ENCODE data around the gene TMC8. TPM values are rescaled to one million over a fixed set of nuclear protein-coding genes. Genes with fewer than 3 reads are reported as not detected.
"Not testable (repeated sequence)": the region's sequence is repeated elsewhere in the genome, so short reads cannot be mapped to it uniquely, and the experiment has no call there.

Gene TMC8, protein sequence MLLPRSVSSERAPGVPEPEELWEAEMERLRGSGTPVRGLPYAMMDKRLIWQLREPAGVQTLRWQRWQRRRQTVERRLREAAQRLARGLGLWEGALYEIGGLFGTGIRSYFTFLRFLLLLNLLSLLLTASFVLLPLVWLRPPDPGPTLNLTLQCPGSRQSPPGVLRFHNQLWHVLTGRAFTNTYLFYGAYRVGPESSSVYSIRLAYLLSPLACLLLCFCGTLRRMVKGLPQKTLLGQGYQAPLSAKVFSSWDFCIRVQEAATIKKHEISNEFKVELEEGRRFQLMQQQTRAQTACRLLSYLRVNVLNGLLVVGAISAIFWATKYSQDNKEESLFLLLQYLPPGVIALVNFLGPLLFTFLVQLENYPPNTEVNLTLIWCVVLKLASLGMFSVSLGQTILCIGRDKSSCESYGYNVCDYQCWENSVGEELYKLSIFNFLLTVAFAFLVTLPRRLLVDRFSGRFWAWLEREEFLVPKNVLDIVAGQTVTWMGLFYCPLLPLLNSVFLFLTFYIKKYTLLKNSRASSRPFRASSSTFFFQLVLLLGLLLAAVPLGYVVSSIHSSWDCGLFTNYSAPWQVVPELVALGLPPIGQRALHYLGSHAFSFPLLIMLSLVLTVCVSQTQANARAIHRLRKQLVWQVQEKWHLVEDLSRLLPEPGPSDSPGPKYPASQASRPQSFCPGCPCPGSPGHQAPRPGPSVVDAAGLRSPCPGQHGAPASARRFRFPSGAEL
- 100 to 1,000 TPM; 134 to 140 TPM for total RNA-seq

DNA sequence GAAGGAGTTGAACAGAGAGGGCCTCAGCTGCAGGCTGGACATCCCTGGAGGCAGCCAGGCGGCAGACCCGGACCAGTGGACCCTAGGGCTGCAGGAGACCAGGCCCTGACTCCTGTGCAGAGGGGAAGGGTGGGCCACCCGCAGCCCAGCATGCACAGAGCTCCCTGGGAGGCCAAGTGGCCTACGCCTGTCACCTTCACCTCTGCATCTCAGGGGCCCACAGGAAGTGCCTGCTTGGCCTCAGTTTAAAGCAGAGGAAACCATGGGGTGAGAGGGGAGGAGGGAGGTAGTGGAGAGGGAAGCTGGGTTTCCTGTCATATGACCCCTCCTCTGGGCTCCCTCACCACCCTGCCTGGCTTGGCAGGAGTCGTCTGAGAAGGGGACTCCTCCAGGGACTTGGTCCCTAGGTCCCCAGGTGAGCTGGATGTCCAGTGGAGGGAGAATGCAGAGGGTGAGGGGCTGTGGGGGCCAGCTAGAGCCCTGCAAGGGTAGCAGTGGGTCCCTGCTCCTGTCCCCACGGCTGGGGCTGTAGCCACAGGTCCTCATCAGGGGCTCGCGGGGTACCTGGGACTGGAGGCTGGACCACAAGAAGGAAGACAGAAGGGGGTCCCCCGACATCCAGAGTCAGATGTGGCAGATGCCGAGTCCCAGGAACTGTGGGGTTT lies at the start of gene TMC8:
TSS of gene TMC8 (plus strand) at position 335 of the 665 bp plus-strand sequence. CDS start 818 bp downstream, outside the sequence.
- POLR2A ChIA-PET = interaction anchor here (0.7 to 1.6 kb wide), 6 partner anchors 8 to 172 kb away, joined by 3 to 5 read pairs (median 4); partner anchors contain the start of gene TNRC6C
- CTCF ChIA-PET = interaction anchor here (1.0 to 2.2 kb wide), 8 partner anchors 8 to 45 kb away, joined by 3 to 15 read pairs (median 4); no protein-coding TSS in a partner anchor
- peak; percentile 89 for DNase-seq
- no peaks in the 10 kb centered on the region for H3K9me3 Mint-ChIP-seq
- intact Hi-C loops (cut with micrococcal nuclease) = loop anchor here (1.0 to 5.0 kb wide), 3 partner anchors 10 to 57 kb away; partner anchors contain the start of genes AFMID, SYNGR2 and TK1
- H3K36me3 Mint-ChIP-seq = peaks cover 51% of the 10 kb centered on the region
- peaks cover 51% of the 10 kb centered on the region for H3K4me1 Mint-ChIP-seq (ENCODE audit: low read depth)
- H3K27ac Mint-ChIP-seq = peak within 1 kb of the TSS; percentile 95
- peak within 1 kb of the TSS; percentile 97 for H3K4me3 Mint-ChIP-seq
- no peaks in the 10 kb centered on the region for H3K27me3 Mint-ChIP-seq

DNA sequence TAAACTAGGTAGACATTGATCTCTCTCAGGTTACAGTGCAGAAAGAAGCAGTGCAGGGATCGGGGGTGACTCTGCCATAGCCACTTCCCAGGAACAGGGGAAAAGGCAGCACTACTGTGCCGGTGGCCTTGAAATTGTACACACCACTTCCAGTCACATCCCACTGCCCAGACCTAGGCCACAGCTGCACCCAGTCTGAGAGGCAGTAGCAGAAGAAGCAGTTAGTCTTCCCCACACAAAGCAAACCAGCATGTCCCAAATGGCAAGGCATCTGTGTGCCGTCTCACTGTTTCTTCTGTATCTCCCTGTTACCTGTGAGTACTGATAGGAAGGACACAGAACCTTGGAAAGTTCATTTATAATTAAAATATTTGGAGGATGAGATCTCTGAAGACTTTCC lies 49.0 kb upstream of the TMC8 start:
- Mint-ChIP-seq H3K9me3 (no peaks in the 10 kb centered on the region), H3K4me3 (no peak overlapping the region), H3K27ac (no peak overlapping the region), H3K36me3 (peaks cover 11% of the 10 kb centered on the region), H3K4me1 (ENCODE audit: low read depth) (no peaks in the 10 kb centered on the region), H3K27me3 (no peaks in the 10 kb centered on the region)
- CTCF ChIA-PET = no interaction called here
- no peak for DNase-seq
- intact Hi-C loops (cut with micrococcal nuclease) = no loop called here
- POLR2A ChIA-PET = no interaction called here

DNA sequence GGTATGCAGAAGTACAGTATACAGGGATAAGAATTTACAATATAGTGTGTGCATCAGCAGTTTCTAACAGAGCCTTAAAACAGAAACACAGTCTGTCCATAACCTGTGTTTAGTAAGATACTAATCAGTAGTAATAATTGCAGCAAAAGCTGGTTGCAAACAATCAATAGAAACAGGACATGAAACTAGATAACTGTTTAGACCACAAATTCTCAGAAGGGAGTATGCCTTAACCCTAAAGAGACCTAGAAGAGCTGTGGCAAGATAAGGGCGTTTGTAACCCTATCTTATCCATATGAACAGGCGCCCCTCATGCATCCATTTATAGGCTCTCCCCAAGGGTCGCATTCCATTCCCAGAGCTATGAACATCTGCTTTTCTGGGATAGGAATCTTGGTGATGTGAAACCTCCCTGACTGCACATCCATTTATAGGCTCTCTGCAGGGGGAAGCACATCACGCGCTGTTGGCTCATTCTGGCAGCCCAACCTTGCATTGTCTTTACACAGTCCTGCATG lies 48.2 kb upstream of the TMC8 start:
- DNase-seq; H3K4me3 Mint-ChIP-seq; H3K27me3 Mint-ChIP-seq; H3K9me3 Mint-ChIP-seq; H3K27ac Mint-ChIP-seq; intact Hi-C loops (cut with micrococcal nuclease); H3K4me1 Mint-ChIP-seq (ENCODE audit: low read depth): not testable (repeated sequence)
- ChIA-PET POLR2A (interaction anchor here (1.0 kb wide), 1 partner anchor 87 kb away, joined by 3 read pairs; no protein-coding TSS in a partner anchor), CTCF (interaction anchor here (3.4 to 4.4 kb wide), 2 partner anchors 64 to 94 kb away, joined by 44 to 55 read pairs; no protein-coding TSS in a partner anchor)
- peaks cover 15% of the 10 kb centered on the region for H3K36me3 Mint-ChIP-seq

DNA sequence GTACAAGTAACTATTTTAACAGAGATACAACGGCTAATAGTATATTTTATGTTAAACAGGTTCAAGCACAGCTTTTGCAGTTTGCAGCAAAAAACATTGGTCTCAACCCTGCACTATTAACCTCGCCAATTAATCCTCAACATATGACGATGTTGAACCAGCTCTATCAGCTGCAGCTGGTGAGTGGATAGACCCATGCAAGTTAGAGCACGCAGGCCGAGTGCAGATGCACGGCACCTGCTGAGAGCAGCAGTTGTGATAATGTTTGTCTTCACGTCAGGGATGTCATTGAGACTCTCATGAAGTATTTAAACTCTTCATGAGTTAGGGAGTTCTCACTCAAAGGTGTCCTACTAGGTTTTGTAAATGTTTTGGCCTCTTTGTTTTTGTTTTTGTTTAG lies 47.6 kb upstream of the TMC8 start:
- ChIA-PET POLR2A (interaction anchor here (1.0 kb wide), 1 partner anchor 86 kb away, joined by 3 read pairs; no protein-coding TSS in a partner anchor), CTCF (interaction anchor here (2.9 to 4.4 kb wide), 3 partner anchors 64 to 168 kb away, joined by 27 to 55 read pairs (median 44); no protein-coding TSS in a partner anchor)
- no peaks in the 10 kb centered on the region for H3K9me3 Mint-ChIP-seq
- no peaks in the 10 kb centered on the region for H3K27me3 Mint-ChIP-seq
- intact Hi-C loops (cut with micrococcal nuclease) = no loop called here
- H3K27ac Mint-ChIP-seq = no peak overlapping the region
- no peak overlapping the region for H3K4me3 Mint-ChIP-seq
- no peaks in the 10 kb centered on the region for H3K4me1 Mint-ChIP-seq (ENCODE audit: low read depth)
- peaks cover 19% of the 10 kb centered on the region for H3K36me3 Mint-ChIP-seq
- no peak for DNase-seq

DNA sequence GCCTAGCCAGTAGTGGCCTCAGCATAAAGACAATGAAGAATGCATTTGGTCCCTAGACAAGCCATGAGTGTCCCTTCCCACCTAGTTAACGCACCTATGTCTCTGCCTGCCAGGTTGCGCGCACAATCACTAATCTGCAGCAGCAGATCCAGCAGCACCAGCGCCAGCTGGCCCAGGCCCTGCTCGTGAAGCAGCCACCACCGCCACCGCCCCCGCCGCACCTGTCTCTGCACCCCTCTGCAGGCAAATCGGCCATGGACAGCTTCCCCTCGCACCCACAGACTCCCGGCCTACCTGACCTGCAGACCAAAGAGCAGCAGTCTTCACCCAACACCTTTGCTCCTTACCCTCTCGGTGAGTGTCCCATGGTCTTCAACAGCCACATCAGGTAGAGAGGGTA lies 43.8 kb upstream of the TMC8 start:
- H3K36me3 Mint-ChIP-seq = peaks cover 22% of the 10 kb centered on the region
- intact Hi-C loops (cut with micrococcal nuclease) = no loop called here
- H3K4me3 Mint-ChIP-seq = no peak overlapping the region
- no peak for DNase-seq
- H3K9me3 Mint-ChIP-seq = no peaks in the 10 kb centered on the region
- ChIA-PET POLR2A (no interaction called here), CTCF (interaction anchor here (0.6 to 4.4 kb wide), 4 partner anchors 24 to 90 kb away, joined by 3 to 44 read pairs (median 6); no protein-coding TSS in a partner anchor)
- H3K27ac Mint-ChIP-seq = no peak overlapping the region
- H3K27me3 Mint-ChIP-seq = no peaks in the 10 kb centered on the region
- peaks cover 4% of the 10 kb centered on the region for H3K4me1 Mint-ChIP-seq (ENCODE audit: low read depth)

DNA sequence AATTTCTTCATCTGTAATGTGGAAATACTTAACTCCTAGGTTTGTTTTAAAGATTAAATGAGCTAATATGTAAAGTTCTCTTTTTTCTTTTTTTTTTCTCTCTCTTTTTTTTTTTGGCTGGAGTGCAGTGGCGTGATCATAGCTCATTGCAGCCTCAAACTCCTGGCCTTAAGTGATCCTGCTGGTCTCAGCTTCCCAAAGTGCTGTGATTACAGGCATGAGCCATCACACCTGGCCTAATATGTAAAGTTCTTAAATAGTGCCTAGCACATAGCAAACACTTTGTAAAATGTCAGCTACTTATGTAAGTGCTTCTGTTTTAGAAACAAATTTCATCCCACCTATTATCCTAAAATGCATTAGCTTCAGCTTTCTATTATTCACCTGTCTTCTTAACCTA lies 42.0 kb upstream of the TMC8 start:
- Mint-ChIP-seq H3K27ac (no peak overlapping the region), H3K4me3 (no peak overlapping the region), H3K4me1 (ENCODE audit: low read depth) (peaks cover 4% of the 10 kb centered on the region), H3K36me3 (peaks cover 26% of the 10 kb centered on the region), H3K27me3 (no peaks in the 10 kb centered on the region), H3K9me3 (no peaks in the 10 kb centered on the region)
- intact Hi-C loops (cut with micrococcal nuclease) = no loop called here
- POLR2A ChIA-PET = interaction anchor here (0.6 kb wide), 1 partner anchor 87 kb away, joined by 3 read pairs; no protein-coding TSS in a partner anchor
- CTCF ChIA-PET = interaction anchor here (1.4 to 1.5 kb wide), 2 partner anchors 70 to 88 kb away, joined by 4 to 5 read pairs; no protein-coding TSS in a partner anchor
- DNase-seq = no peak

DNA sequence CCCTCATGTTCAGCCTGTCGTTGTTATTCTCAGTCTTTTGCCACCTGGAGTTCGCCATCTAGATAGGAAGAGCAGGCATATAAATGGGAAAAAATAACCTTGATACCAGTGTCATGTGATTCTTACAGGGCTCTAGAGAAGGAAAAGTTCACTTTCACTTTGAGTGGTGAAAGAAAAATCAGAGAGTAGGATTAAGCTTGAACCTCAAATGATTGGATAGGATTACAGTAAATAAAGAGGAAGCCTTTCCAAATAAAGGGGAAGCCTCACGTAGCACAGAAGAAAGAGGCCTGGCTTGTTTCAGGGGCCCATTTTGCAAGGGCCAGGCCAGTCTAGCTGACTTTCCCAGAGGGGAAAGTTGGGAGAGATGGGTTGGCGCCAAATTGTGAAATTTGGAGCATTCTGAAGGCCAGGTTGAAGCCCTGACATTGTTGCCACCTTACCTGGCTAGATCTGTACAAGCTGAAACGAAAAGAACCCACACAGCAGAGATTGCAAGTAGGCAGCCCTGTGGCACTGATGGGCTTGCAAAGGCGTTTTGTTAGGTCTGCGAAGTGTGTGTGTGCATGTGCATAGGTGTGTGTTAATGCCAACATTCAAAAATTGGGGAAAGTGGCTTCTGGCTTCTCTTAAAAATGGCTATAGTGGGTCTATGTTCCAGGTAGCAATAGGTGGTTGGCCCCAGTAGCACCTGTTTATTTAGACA lies 40.8 kb upstream of the TMC8 start:
- H3K4me3 Mint-ChIP-seq = no peak overlapping the region
- no peak for DNase-seq
- H3K4me1 Mint-ChIP-seq (ENCODE audit: low read depth) = peaks cover 4% of the 10 kb centered on the region
- peak overlapping the region; percentile 44 for H3K27ac Mint-ChIP-seq
- intact Hi-C loops (cut with micrococcal nuclease) = no loop called here
- POLR2A ChIA-PET = no interaction called here
- no peaks in the 10 kb centered on the region for H3K9me3 Mint-ChIP-seq
- CTCF ChIA-PET = interaction anchor here (1.4 to 1.5 kb wide), 2 partner anchors 71 to 86 kb away, joined by 4 to 5 read pairs; no protein-coding TSS in a partner anchor
- peaks cover 27% of the 10 kb centered on the region for H3K36me3 Mint-ChIP-seq
- H3K27me3 Mint-ChIP-seq = no peaks in the 10 kb centered on the region

DNA sequence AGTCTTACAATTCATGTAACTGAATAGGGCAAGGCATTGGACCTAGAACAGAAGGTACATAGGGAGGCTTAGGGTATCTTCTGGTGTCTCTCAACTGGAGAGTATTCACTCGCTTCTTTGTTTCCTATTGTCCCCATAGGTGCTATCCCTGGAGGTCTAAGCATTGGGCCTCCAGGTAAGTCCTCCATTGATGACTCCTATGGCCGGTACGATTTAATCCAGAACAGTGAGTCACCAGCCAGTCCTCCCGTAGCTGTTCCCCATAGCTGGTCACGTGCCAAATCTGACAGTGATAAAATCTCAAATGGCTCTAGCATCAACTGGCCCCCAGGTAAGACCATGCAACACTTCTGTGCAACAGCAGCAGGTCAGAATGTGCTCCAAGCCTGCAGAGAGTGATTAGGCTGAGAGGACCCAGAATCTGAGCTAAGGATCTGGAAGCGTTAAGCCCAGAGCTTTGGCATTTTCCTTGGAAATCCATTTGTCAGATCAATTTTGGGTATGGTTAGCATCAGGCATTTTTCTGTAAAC lies 37.7 kb upstream of the TMC8 start:
- Mint-ChIP-seq H3K27me3 (no peaks in the 10 kb centered on the region), H3K9me3 (no peaks in the 10 kb centered on the region), H3K4me3 (no peak overlapping the region), H3K4me1 (ENCODE audit: low read depth) (peaks cover 4% of the 10 kb centered on the region), H3K27ac (no peak overlapping the region), H3K36me3 (peaks cover 21% of the 10 kb centered on the region)
- intact Hi-C loops (cut with micrococcal nuclease) = no loop called here
- ChIA-PET CTCF (interaction anchor here (1.2 kb wide), 1 partner anchor 8 kb away, joined by 7 read pairs; no protein-coding TSS in a partner anchor), POLR2A (no interaction called here)
- no peak for DNase-seq

DNA sequence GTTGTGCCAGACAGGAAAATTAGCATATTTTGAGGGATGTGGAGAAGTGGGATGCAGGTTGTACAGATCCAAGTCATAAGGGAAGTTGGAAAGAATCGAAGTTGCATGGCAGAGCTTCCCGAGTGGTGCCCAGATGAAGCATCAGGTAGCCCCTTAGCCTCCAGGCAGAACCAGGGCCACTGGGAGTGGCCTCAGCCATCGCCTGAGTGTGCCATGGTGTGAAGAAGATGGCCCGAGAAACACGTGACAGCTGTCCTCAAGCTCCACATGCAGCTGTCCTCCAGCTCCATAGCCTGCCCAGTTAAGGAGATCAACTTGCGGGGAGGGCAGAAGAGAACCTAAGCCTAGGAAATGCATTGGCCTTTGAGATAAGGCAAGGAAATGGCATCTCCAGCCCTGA lies 35.5 kb upstream of the TMC8 start:
- Mint-ChIP-seq H3K27me3 (no peaks in the 10 kb centered on the region), H3K4me1 (ENCODE audit: low read depth) (no peaks in the 10 kb centered on the region), H3K27ac (no peak overlapping the region), H3K4me3 (no peak overlapping the region), H3K9me3 (no peaks in the 10 kb centered on the region), H3K36me3 (peaks cover 31% of the 10 kb centered on the region)
- intact Hi-C loops (cut with micrococcal nuclease) = no loop called here
- ChIA-PET CTCF (interaction anchor here (1.6 kb wide), 1 partner anchor 10 kb away, joined by 6 read pairs; no protein-coding TSS in a partner anchor), POLR2A (no interaction called here)
- no peak for DNase-seq

DNA sequence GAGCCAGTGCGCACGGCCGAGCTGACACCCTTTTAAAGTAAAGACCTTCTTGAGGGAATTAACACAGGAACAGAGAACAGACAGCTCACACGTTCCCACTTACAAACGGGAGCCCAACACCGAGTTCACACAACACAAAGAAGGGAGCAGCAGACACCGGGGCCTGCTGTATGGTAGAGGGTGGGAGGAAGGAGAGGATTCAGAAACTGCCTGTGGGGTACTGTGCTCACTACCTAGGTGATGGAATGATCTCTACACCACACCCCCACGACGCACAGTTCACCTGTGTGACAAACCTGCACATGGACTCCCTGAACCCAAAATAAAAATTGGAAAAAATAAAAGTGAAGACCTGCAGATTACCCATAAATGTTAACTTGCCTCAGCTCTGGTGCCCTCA lies 34.5 kb upstream of the TMC8 start:
- ChIA-PET CTCF (interaction anchor here (1.5 kb wide), 1 partner anchor 11 kb away, joined by 10 read pairs; no protein-coding TSS in a partner anchor), POLR2A (no interaction called here)
- Mint-ChIP-seq H3K27me3 (no peaks in the 10 kb centered on the region), H3K4me1 (ENCODE audit: low read depth) (no peaks in the 10 kb centered on the region), H3K27ac (no peak overlapping the region), H3K4me3 (no peak overlapping the region), H3K36me3 (peaks cover 34% of the 10 kb centered on the region), H3K9me3 (no peaks in the 10 kb centered on the region)
- DNase-seq = no peak
- intact Hi-C loops (cut with micrococcal nuclease) = no loop called here

DNA sequence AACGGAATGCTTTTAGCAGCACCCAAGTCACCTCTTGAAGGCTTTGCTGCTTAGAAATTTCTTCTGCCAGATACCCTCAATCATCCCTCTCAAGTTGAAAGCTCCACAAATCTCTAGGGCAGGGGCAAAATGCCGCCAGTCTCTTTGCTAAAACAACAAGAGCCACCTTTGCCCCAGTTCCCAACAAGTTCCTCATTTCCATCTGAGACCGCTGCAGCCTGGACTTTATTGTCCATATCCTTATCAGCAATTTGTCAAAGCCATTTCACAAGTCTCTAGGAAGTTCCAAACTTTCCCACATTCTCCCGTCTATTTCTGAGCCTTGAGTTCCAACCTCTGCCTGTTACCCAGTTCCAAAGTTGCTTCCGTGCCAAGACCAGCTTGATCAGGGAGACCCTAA lies 29.5 kb upstream of the TMC8 start:
- Mint-ChIP-seq H3K27me3 (no peaks in the 10 kb centered on the region), H3K9me3 (no peaks in the 10 kb centered on the region), H3K27ac (no peak overlapping the region), H3K4me3 (no peak overlapping the region), H3K36me3 (peaks cover 21% of the 10 kb centered on the region), H3K4me1 (ENCODE audit: low read depth) (no peaks in the 10 kb centered on the region)
- ChIA-PET CTCF (no interaction called here), POLR2A (no interaction called here)
- intact Hi-C loops (cut with micrococcal nuclease) = no loop called here
- DNase-seq = no peak
